ENCODE measurements around the gene IL1RN.

IL1RN gene

DNA sequence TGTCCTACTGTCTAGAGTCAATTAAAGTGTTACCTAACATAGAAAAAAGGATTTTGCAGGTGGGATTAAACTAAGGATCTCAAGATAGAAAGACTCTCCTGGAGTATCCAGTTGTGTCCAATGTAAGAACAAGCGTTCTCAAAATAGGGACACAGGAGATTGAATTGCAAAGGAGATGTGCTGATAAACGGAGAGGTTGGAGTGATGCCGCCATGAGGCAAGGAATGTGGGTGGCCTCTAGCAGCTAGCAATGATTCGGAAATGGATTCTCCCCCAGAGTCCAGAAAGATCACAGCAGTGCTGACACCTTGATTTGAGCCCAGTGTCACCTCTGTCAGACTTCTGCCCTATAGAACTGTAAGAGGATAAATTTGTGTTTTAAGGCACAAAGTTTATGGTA lies 24.1 kb upstream of the IL1RN start:
- no peak overlapping the region for H3K27ac ChIP-seq (ENCODE audit: low read length)
- WGBS (ENCODE audit: insufficient coverage, insufficient read length): no CpG with 5 or more reads among the region's 4 CpGs
- H3K4me3 ChIP-seq (ENCODE audit: low read length): no peak overlapping the region
- no peaks in the 10 kb centered on the region for H3K9me3 ChIP-seq (ENCODE audit: control insufficient read depth, insufficient read depth, low read length)
- no peak for DNase-seq (ENCODE audit: low read depth, low spot score)
- H3K4me1 ChIP-seq (ENCODE audit: control insufficient read depth, insufficient read depth, low read length): no peaks in the 10 kb centered on the region; the same call in 1 of the 2 replicates
- H3K27me3 ChIP-seq (ENCODE audit: control insufficient read depth, insufficient read depth, low read length): no peaks in the 10 kb centered on the region
- no peaks in the 10 kb centered on the region for H3K36me3 ChIP-seq (ENCODE audit: control insufficient read depth, insufficient read depth, low read length)

- Histone ChIP-seq H3K4me1 (ENCODE audit: control insufficient read depth, insufficient read depth, low read length) (no peaks in the 10 kb centered on the region; the same call in 1 of the 2 replicates), H3K36me3 (ENCODE audit: control insufficient read depth, insufficient read depth, low read length) (no peaks in the 10 kb centered on the region), H3K27me3 (ENCODE audit: control insufficient read depth, insufficient read depth, low read length) (no peaks in the 10 kb centered on the region), H3K4me3 (ENCODE audit: low read length) (no peak overlapping the region), H3K27ac (ENCODE audit: low read length) (no peak overlapping the region), H3K9me3 (ENCODE audit: control insufficient read depth, insufficient read depth, low read length) (no peaks in the 10 kb centered on the region)
- no peak for DNase-seq (ENCODE audit: low read depth, low spot score)
- no CpG with 5 or more reads among the region's 3 CpGs for WGBS (ENCODE audit: insufficient coverage, insufficient read length)
These were observed 23.3 kb upstream of the IL1RN start for GRCh38 chr2:113104054-113104611.

DNA sequence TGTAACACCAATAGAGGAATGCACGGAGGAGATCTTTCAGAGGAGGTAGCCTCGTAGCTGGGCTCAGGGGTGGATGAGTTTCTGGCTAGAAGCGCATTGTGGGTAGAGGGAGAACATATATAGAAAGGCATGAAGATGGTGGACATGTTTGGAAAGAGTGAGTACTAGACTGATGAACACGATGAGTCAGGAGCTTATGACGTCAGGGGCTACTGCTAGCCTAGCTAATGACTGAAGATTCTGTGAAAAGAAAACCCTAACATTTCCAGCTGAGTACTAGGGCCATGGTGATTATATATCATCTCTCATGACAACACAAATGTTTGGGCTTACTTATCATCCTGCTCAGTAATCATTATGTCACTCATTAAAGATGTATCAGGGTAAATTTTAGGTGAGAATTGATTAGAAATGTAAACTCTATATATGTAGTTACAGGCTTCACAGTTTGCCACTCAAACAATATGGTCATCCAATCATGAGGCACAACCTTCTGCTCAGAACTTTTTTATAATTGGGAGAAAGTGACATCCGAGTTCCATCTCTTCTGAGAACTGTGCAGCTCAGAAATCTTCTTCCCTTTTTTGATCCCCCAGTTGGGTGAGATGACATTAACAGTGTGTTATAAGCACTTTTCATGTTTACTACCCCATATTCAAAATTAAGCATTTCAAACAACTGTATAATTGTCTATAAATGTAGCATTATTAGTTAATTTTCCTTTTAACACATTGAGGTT lies 22.2 kb upstream of the IL1RN start:
- whole genome bisulfite sequencing (ENCODE audit: insufficient coverage, insufficient read length): no CpG with 5 or more reads among the region's 6 CpGs
- Histone ChIP-seq H3K9me3 (ENCODE audit: control insufficient read depth, insufficient read depth, low read length) (no peaks in the 10 kb centered on the region), H3K4me3 (ENCODE audit: low read length) (no peak overlapping the region), H3K27me3 (ENCODE audit: control insufficient read depth, insufficient read depth, low read length) (no peaks in the 10 kb centered on the region), H3K4me1 (ENCODE audit: control insufficient read depth, insufficient read depth, low read length) (no peaks in the 10 kb centered on the region), H3K27ac (ENCODE audit: low read length) (no peak overlapping the region), H3K36me3 (ENCODE audit: control insufficient read depth, insufficient read depth, low read length) (no peaks in the 10 kb centered on the region)
- DNase-seq (ENCODE audit: low read depth, low spot score): no peak

DNA sequence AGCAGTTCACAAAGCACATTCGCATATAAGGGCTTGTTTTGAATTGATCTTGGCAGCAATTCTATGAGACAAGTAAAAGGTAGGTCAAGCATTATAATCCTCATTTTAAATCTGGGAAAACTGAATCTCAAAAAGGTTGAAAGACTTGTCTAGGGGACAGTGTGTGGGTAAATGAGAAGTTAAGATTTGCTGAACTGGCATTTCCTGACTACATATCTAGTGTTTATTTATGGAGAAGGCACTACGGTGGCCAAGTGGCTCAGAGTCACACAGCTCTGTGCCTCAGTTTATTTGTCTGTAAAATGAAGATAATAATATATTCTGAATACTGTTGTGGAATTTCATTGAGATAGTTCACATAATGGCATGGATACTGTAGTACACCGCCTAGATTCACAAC lies 16.3 kb upstream of the IL1RN start:
- H3K36me3 ChIP-seq (ENCODE audit: control insufficient read depth, insufficient read depth, low read length): no peaks in the 10 kb centered on the region
- H3K27me3 ChIP-seq (ENCODE audit: control insufficient read depth, insufficient read depth, low read length): no peaks in the 10 kb centered on the region
- no peaks in the 10 kb centered on the region for H3K4me1 ChIP-seq (ENCODE audit: control insufficient read depth, insufficient read depth, low read length)
- H3K27ac ChIP-seq (ENCODE audit: low read length): no peak overlapping the region
- H3K9me3 ChIP-seq (ENCODE audit: control insufficient read depth, insufficient read depth, low read length): no peaks in the 10 kb centered on the region
- no peak overlapping the region for H3K4me3 ChIP-seq (ENCODE audit: low read length)
- DNase-seq (ENCODE audit: low read depth, low spot score): no peak
- no CpG with 5 or more reads among the region's 3 CpGs for WGBS (ENCODE audit: insufficient coverage, insufficient read length)

- H3K9me3 ChIP-seq (ENCODE audit: control insufficient read depth, insufficient read depth, low read length): no peaks in the 10 kb centered on the region
- WGBS (ENCODE audit: insufficient coverage, insufficient read length): no CpG with 5 or more reads among the region's 6 CpGs
- H3K4me3 ChIP-seq (ENCODE audit: low read length): no peak overlapping the region
- DNase-seq (ENCODE audit: low read depth, low spot score): no peak
- no peak overlapping the region for H3K27ac ChIP-seq (ENCODE audit: low read length)
- H3K4me1 ChIP-seq (ENCODE audit: control insufficient read depth, insufficient read depth, low read length): no peaks in the 10 kb centered on the region
- H3K36me3 ChIP-seq (ENCODE audit: control insufficient read depth, insufficient read depth, low read length): no peaks in the 10 kb centered on the region
- no peaks in the 10 kb centered on the region for H3K27me3 ChIP-seq (ENCODE audit: control insufficient read depth, insufficient read depth, low read length)
These were observed 15.5 kb upstream of the IL1RN start for GRCh38 chr2:113111823-113112287.

- Histone ChIP-seq H3K4me1 (ENCODE audit: control insufficient read depth, insufficient read depth, low read length) (no peaks in the 10 kb centered on the region), H3K4me3 (ENCODE audit: low read length) (no peak overlapping the region), H3K36me3 (ENCODE audit: control insufficient read depth, insufficient read depth, low read length) (no peaks in the 10 kb centered on the region), H3K27ac (ENCODE audit: low read length) (no peak overlapping the region), H3K9me3 (ENCODE audit: control insufficient read depth, insufficient read depth, low read length) (no peaks in the 10 kb centered on the region), H3K27me3 (ENCODE audit: control insufficient read depth, insufficient read depth, low read length) (no peaks in the 10 kb centered on the region)
- no CpG with 5 or more reads among the region's 8 CpGs for WGBS (ENCODE audit: insufficient coverage, insufficient read length)
- no peak for DNase-seq (ENCODE audit: low read depth, low spot score)
These were observed 15.0 kb upstream of the IL1RN start for GRCh38 chr2:113112441-113112840.

DNA sequence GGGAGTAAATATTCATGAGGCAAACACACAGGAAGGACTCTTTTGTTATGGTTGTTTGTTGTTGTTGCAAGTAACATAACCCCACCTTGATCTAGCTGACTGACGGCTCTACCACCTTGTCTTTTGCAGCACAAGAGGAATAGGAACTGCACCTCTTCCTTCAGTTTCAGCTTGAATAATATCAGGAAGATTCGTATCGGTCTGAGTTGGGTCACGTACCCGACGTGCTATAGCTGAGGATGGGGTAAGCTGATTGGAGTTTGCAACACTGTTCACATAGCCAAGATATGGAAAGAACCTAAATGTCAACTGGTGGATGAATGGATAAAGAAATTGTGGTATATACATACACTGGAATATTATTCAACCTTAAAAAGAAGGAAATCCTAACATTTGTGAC lies 14.5 kb upstream of the IL1RN start:
- no peak overlapping the region for H3K4me3 ChIP-seq (ENCODE audit: low read length)
- no peak overlapping the region for H3K27ac ChIP-seq (ENCODE audit: low read length)
- WGBS (ENCODE audit: insufficient coverage, insufficient read length): no CpG with 5 or more reads among the region's 6 CpGs
- DNase-seq (ENCODE audit: low read depth, low spot score): no peak
- no peaks in the 10 kb centered on the region for H3K9me3 ChIP-seq (ENCODE audit: control insufficient read depth, insufficient read depth, low read length)
- no peaks in the 10 kb centered on the region for H3K36me3 ChIP-seq (ENCODE audit: control insufficient read depth, insufficient read depth, low read length)
- H3K27me3 ChIP-seq (ENCODE audit: control insufficient read depth, insufficient read depth, low read length): no peaks in the 10 kb centered on the region
- no peaks in the 10 kb centered on the region for H3K4me1 ChIP-seq (ENCODE audit: control insufficient read depth, insufficient read depth, low read length)

DNA sequence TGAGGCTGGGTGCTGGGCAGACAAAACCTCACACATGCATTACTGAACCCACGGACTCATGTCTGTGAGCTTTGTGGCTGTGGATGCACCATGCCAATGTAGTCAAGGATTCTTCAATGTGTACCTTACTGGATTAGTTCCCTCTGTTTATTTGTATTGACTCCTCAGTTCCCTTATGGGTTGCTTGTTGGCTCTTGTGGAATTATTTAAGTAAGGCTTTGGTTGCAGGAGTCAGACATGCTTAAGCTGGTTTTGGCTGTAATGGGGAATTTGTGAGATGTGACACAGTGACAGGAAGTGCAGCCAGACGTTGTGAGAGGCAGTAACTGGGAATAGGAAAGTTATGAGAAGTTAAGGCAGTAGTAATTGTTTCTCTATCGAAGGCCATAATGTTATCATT lies 13.6 kb upstream of the IL1RN start:
- Histone ChIP-seq H3K36me3 (ENCODE audit: control insufficient read depth, insufficient read depth, low read length) (no peaks in the 10 kb centered on the region), H3K4me1 (ENCODE audit: control insufficient read depth, insufficient read depth, low read length) (no peaks in the 10 kb centered on the region), H3K27me3 (ENCODE audit: control insufficient read depth, insufficient read depth, low read length) (no peaks in the 10 kb centered on the region), H3K27ac (ENCODE audit: low read length) (no peak overlapping the region), H3K4me3 (ENCODE audit: low read length) (no peak overlapping the region), H3K9me3 (ENCODE audit: control insufficient read depth, insufficient read depth, low read length) (no peaks in the 10 kb centered on the region)
- no CpG with 5 or more reads among the region's 3 CpGs for WGBS (ENCODE audit: insufficient coverage, insufficient read length)
- DNase-seq (ENCODE audit: low read depth, low spot score): no peak

- Histone ChIP-seq H3K4me3 (ENCODE audit: low read length) (no peak overlapping the region), H3K4me1 (ENCODE audit: control insufficient read depth, insufficient read depth, low read length) (no peaks in the 10 kb centered on the region), H3K9me3 (ENCODE audit: control insufficient read depth, insufficient read depth, low read length) (no peaks in the 10 kb centered on the region), H3K27me3 (ENCODE audit: control insufficient read depth, insufficient read depth, low read length) (no peaks in the 10 kb centered on the region), H3K36me3 (ENCODE audit: control insufficient read depth, insufficient read depth, low read length) (no peaks in the 10 kb centered on the region), H3K27ac (ENCODE audit: low read length) (no peak overlapping the region)
- WGBS (ENCODE audit: insufficient coverage, insufficient read length): 100% methylated on average over 1 of the region's 6 CpGs
- no peak for DNase-seq (ENCODE audit: low read depth, low spot score)
These were observed 13.0 kb upstream of the IL1RN start for GRCh38 chr2:113114224-113114945.

GRCh38 chr2:113114996-113115395 lies 12.4 kb upstream of the IL1RN start:
- Histone ChIP-seq H3K27ac (ENCODE audit: low read length) (no peak overlapping the region), H3K36me3 (ENCODE audit: control insufficient read depth, insufficient read depth, low read length) (no peaks in the 10 kb centered on the region), H3K4me1 (ENCODE audit: control insufficient read depth, insufficient read depth, low read length) (no peaks in the 10 kb centered on the region), H3K27me3 (ENCODE audit: control insufficient read depth, insufficient read depth, low read length) (no peaks in the 10 kb centered on the region), H3K9me3 (ENCODE audit: control insufficient read depth, insufficient read depth, low read length) (no peaks in the 10 kb centered on the region), H3K4me3 (ENCODE audit: low read length) (no peak overlapping the region)
- no CpG with 5 or more reads among the region's 4 CpGs for WGBS (ENCODE audit: insufficient coverage, insufficient read length)
- DNase-seq (ENCODE audit: low read depth, low spot score): no peak
